Measurements from ENCODE around the gene DAGLB.

DNA sequence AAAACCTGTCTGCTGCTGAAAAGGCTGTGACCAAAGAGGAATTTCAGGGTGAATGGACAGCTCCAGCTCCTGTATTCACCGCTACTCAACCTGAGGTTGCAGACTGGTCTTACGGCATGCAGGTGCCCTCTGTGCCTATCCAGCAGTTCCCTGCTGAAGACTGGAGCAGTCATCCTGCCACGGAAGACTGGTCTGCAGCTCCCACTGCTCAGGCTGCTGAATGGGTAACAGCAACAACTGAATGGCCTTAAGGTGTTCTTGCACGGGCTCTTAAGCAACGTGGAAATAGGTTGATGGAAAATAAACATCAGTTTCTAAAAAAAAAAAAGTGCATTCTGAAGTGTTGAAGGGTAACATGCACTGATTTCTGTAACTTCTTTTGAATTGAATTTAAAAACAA is 82.3 kb downstream of the DAGLB start:
- TF ChIP-seq, protein P1, sequence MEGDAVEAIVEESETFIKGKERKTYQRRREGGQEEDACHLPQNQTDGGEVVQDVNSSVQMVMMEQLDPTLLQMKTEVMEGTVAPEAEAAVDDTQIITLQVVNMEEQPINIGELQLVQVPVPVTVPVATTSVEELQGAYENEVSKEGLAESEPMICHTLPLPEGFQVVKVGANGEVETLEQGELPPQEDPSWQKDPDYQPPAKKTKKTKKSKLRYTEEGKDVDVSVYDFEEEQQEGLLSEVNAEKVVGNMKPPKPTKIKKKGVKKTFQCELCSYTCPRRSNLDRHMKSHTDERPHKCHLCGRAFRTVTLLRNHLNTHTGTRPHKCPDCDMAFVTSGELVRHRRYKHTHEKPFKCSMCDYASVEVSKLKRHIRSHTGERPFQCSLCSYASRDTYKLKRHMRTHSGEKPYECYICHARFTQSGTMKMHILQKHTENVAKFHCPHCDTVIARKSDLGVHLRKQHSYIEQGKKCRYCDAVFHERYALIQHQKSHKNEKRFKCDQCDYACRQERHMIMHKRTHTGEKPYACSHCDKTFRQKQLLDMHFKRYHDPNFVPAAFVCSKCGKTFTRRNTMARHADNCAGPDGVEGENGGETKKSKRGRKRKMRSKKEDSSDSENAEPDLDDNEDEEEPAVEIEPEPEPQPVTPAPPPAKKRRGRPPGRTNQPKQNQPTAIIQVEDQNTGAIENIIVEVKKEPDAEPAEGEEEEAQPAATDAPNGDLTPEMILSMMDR (IDR thresholded peaks at IDR 0.05; ENCODE audit: insufficient read depth, low read depth, low read length): no peak
- no peak for TF ChIP-seq EZH2 (IDR thresholded peaks at IDR 0.05; ENCODE audit: insufficient read depth, low read length)

Measured in astrocyte (in vitro differentiated cells and primary cell).